ENCODE results near the gene THOP1. TPM values are rescaled to one million over a fixed set of nuclear protein-coding genes. Genes with fewer than 3 reads are reported as not detected.

The THOP1 gene
- total RNA-seq, 1 donor from 2014 or later: 67.3 TPM

GRCh38 chr19:2812414-2813234 is 27.3 kb downstream of the THOP1 start:
- no peak overlapping the region for H3K4me3 ChIP-seq
- intact Hi-C loops (cut with DNase I): no loop called here
- TF ChIP-seq, protein P1, sequence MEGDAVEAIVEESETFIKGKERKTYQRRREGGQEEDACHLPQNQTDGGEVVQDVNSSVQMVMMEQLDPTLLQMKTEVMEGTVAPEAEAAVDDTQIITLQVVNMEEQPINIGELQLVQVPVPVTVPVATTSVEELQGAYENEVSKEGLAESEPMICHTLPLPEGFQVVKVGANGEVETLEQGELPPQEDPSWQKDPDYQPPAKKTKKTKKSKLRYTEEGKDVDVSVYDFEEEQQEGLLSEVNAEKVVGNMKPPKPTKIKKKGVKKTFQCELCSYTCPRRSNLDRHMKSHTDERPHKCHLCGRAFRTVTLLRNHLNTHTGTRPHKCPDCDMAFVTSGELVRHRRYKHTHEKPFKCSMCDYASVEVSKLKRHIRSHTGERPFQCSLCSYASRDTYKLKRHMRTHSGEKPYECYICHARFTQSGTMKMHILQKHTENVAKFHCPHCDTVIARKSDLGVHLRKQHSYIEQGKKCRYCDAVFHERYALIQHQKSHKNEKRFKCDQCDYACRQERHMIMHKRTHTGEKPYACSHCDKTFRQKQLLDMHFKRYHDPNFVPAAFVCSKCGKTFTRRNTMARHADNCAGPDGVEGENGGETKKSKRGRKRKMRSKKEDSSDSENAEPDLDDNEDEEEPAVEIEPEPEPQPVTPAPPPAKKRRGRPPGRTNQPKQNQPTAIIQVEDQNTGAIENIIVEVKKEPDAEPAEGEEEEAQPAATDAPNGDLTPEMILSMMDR (IDR thresholded peaks at IDR 0.05): no peak
- H3K4me1 ChIP-seq: no peaks in the 10 kb centered on the region
- H3K36me3 ChIP-seq: peaks cover 31 to 37% of the 10 kb centered on the region in 2 donors
- DNase-seq (ENCODE audit: low spot score in 2 of 2): no peak
- H3K27me3 ChIP-seq: no peaks in the 10 kb centered on the region
- no peaks in the 10 kb centered on the region for H3K9me3 ChIP-seq
- H3K27ac ChIP-seq: no peak overlapping the region

DNA sequence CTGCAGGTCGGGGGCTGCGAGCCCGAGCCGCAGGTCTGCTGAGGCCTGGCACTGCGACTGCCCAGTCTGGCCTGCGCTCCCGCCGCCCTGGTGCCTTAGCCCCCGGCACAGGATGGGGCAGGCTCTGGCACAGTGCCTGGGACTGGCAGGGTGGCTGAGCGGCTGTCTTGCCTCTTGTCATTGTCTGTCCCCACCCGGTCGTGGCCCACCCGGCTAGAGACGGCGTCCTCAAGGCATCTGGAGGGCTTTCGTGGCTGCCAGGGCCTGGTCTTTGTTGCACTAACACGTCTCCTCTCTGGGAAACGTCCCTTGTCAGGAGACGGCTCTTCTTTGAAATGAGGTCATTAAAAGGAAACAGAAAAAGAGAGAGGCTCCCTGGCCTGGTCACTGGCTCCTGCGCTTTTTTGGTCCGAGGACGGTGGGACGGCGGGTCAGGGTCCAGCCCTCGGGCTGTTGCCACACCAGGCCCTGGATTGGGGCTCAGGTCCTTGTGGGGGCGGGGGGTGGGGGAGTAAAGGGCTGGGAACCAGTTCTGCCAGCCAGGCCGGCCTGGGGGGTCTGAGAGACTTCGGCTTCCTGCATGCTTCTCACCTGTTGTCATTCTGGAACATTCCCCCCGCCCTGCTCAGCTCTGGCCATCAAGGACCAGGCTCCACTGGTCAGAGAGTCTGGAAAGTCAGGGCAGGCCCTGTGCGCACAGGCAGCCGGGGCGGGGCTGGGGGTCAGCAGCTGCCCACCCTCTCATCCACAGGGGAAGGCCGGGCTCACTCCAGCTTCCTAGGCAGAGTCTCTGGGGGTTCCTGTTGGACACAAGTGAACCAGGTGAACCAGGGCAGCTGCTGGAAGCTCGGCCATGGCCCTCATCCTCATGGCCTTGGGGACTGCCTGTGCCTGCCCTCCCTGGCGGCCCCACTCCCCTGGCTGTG is 28.2 kb downstream of the THOP1 start:
- H3K27me3 ChIP-seq: no peaks in the 10 kb centered on the region
- intact Hi-C loops (cut with DNase I): no loop called here
- H3K27ac ChIP-seq: no peak overlapping the region
- no peak for DNase-seq (ENCODE audit: low spot score in 2 of 2)
- H3K4me1 ChIP-seq: no peaks in the 10 kb centered on the region
- H3K9me3 ChIP-seq: no peaks in the 10 kb centered on the region
- H3K4me3 ChIP-seq: no peak overlapping the region
- TF ChIP-seq, protein P1 (IDR thresholded peaks at IDR 0.05): no peak
- H3K36me3 ChIP-seq: peaks cover 23 to 28% of the 10 kb centered on the region in 2 donors

DNA sequence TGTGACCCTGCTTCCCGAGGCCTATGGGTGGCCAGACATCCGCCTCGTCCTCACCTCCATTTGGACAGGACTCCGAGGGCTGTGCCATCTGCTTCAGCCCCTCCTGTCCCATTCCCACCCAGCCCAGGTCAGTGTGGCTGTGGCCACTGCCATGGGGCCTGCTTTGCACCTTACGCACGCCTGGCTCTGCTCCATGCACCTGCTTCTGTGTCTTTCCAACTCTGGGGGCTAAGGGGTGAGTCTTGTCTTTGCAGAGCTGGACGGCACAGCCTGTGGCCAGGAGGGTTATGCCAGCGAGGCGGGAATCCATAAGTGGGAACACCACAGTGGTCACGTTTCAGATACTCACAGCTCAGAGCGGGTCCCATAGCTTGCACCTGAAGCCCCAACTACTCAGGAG is 29.1 kb downstream of the THOP1 start:
- Histone ChIP-seq H3K9me3 (no peaks in the 10 kb centered on the region), H3K27ac (no peak overlapping the region), H3K4me3 (no peak overlapping the region), H3K27me3 (no peaks in the 10 kb centered on the region), H3K4me1 (peaks cover 0 to 4% of the 10 kb centered on the region in 2 donors), H3K36me3 (peaks cover 14 to 21% of the 10 kb centered on the region in 2 donors)
- TF ChIP-seq, protein P1 (IDR thresholded peaks at IDR 0.05): no peak
- no peak for DNase-seq (ENCODE audit: low spot score in 2 of 2)
- intact Hi-C loops (cut with DNase I): no loop called here

DNA sequence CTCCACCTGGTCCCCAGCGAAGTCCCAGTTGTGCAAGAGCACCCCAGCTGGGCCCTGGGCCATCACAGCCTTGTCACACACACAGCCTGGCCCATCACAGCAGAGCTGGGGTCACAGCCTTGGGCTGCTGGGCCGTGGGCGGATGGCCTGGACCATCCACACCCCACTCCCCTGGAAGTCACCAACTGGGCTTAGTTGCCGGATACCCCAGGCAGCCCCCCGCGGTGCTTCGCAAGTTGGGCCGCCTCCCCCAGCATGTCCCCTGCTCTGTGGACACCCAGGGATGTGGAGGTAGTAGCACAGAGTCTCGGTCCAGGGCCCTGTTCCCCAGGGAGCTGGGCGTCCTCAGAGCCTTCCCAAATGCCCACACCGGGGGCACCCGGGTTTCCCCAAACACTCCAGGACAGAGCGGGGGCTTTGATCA is 29.9 kb downstream of the THOP1 start:
- Histone ChIP-seq H3K4me1 (peaks cover 3 to 5% of the 10 kb centered on the region in 2 donors), H3K36me3 (peaks cover 7 to 14% of the 10 kb centered on the region in 2 donors), H3K4me3 (no peak overlapping the region), H3K9me3 (no peaks in the 10 kb centered on the region), H3K27ac (no peak overlapping the region), H3K27me3 (no peaks in the 10 kb centered on the region)
- DNase-seq (ENCODE audit: low spot score in 2 of 2): no peak
- TF ChIP-seq, protein P1 (IDR thresholded peaks at IDR 0.05): no peak
- intact Hi-C loops (cut with DNase I): no loop called here

GRCh38 chr19:2815923-2816322 is 30.6 kb downstream of the THOP1 start:
- Histone ChIP-seq H3K9me3 (no peaks in the 10 kb centered on the region), H3K4me3 (no peak overlapping the region), H3K27me3 (no peaks in the 10 kb centered on the region), H3K4me1 (peaks cover 3 to 10% of the 10 kb centered on the region in 2 donors), H3K36me3 (peaks cover under 1 to 6% of the 10 kb centered on the region in 2 donors), H3K27ac (no peak overlapping the region)
- DNase-seq (ENCODE audit: low spot score in 2 of 2): no peak
- TF ChIP-seq, protein P1 (IDR thresholded peaks at IDR 0.05): no peak
- intact Hi-C loops (cut with DNase I): no loop called here
